ENCODE measurements around the gene NDUFS1.

DNA sequence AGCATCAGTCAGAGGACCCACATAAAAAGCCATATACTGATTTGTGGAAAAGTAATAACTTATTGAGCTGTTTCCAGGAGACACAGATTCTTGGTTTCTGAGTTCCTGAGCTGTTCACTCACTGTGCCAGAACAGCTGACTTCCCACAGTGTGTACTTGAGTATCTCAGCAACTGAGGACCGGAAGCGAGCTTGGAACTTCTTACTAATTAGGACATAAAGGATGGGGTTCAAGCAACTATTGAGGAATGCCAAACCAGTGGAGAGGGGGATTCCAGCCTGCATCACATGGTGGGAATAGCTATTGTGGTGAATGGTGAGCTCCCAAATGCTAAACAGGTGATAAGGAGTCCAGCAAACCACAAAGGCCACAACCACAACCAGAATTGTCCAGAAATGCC, 16.9 kb upstream of the NDUFS1 start:
- TF ChIP-seq, protein P1, sequence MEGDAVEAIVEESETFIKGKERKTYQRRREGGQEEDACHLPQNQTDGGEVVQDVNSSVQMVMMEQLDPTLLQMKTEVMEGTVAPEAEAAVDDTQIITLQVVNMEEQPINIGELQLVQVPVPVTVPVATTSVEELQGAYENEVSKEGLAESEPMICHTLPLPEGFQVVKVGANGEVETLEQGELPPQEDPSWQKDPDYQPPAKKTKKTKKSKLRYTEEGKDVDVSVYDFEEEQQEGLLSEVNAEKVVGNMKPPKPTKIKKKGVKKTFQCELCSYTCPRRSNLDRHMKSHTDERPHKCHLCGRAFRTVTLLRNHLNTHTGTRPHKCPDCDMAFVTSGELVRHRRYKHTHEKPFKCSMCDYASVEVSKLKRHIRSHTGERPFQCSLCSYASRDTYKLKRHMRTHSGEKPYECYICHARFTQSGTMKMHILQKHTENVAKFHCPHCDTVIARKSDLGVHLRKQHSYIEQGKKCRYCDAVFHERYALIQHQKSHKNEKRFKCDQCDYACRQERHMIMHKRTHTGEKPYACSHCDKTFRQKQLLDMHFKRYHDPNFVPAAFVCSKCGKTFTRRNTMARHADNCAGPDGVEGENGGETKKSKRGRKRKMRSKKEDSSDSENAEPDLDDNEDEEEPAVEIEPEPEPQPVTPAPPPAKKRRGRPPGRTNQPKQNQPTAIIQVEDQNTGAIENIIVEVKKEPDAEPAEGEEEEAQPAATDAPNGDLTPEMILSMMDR (IDR thresholded peaks at IDR 0.05), result no peak
- TF ChIP-seq POLR2A (IDR thresholded peaks at IDR 0.05), result no peak

All from ovary (tissue), 3 donors.